ENCODE data around the gene LMO4. TPM values are rescaled to one million over a fixed set of nuclear protein-coding genes. Genes with fewer than 3 reads are reported as not detected.

Gene LMO4
- total RNA-seq, 1 experiment from 2014 or later = 53.8 TPM

DNA sequence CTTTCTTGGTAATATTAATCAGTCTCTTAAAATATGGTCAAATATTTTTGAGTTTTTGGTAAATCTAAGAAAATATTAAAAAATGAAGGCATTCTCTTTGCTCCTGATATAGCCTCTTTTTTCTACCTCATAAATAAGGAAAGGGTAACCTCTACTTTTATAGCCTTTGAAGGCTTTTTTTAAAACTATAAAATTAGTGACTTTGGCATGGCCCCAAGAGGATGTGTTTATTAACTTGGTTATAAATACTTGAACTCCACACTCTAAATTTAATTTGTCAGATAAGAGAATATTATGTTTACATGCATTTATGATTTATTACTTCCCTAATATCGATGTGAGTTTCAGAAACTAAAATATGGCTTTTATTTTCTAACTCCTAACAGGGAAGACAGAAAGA is 60.3 kb downstream of the LMO4 start:
- Mint-ChIP-seq H3K9me3 (ENCODE audit: unreplicated experiment) (peaks cover 14% of the 10 kb centered on the region), H3K4me3 (ENCODE audit: unreplicated experiment) (no peak overlapping the region), H3K27me3 (ENCODE audit: insufficient read depth, unreplicated experiment) (no peaks in the 10 kb centered on the region), H3K36me3 (ENCODE audit: insufficient read depth, unreplicated experiment) (no peaks in the 10 kb centered on the region), H3K27ac (ENCODE audit: unreplicated experiment) (no peak overlapping the region), H3K4me1 (ENCODE audit: low read depth, unreplicated experiment) (no peaks in the 10 kb centered on the region)
- Histone ChIP-seq H3K9me3 (no peaks in the 10 kb centered on the region), H3K27me3 (replicated peaks; ENCODE audit: control insufficient read depth, insufficient read depth, low read length) (no peaks in the 10 kb centered on the region), H3K4me1 (no peaks in the 10 kb centered on the region), H3K4me3 (ENCODE audit: low read depth, low read length) (no peak overlapping the region), H3K36me3 (ENCODE audit: control insufficient read depth, insufficient read depth, low read length) (no peaks in the 10 kb centered on the region)
- no peak for DNase-seq
- POLR2A ChIA-PET = no interaction called here
- intact Hi-C loops (cut with micrococcal nuclease; ENCODE audit: unreplicated experiment) = no loop called here
- no peak for TF ChIP-seq CTCF (IDR thresholded peaks at IDR 0.05; ENCODE audit: insufficient read depth in 1 of 2, low read depth in 1 of 2, low read length in 1 of 2, severe bottlenecking in 1 of 2, unreplicated experiment in 1 of 2)
- BruUV-seq (replicated peaks) = no TSS peak
- CTCF ChIA-PET = no interaction called here

- ChIA-PET CTCF (no interaction called here), POLR2A (no interaction called here)
- H3K4me1 Mint-ChIP-seq (ENCODE audit: low read depth, unreplicated experiment) = no peaks in the 10 kb centered on the region
Observed at GRCh38 chr1:87389546-87389945, 60.9 kb downstream of the LMO4 start.

DNA sequence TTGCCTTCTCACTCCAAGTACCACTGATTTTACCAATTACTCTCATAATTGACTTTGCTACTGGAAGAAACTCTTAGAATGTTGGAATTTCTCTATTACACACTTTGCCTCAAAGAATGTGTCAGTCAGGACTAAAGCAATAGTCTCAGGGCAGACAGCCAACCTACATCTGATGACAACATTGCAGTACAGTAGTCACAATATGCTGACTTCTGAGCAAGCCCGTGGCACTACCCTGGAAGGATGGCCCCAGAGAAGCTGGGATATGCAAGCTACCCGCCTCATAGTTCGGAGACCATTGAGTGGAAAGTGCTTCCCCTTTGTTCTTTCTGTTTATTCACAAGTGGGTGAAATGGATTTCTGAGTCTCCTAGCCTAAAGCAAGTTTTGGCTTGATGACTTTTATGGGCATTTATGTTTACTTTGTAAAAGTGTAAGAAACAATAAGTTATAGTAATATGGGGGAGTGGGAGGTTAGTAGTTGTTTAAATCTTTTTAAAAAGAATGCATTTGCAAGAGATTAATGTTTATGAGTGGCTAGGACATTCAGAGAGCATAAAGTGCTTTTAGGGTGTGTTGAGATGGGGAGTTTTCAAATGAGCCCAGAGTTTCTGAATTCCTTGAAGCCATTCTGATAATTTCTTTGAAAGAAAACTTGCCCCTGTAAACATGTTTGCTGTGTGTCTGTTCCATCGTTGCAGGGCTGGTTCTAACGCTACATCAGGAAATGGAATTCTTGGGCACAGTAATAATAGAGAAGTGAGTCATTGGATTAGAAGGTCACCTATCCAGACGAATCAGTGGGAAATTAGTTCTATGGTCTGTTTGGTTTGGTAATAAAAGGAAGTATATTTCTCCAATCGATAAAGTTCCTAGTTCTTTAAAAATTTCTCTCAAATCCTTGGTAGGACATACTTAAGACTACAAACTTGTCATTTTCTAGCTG is 63.8 kb downstream of the LMO4 start:
- no peaks in the 10 kb centered on the region for H3K27me3 Mint-ChIP-seq (ENCODE audit: insufficient read depth, unreplicated experiment)
- H3K36me3 Mint-ChIP-seq (ENCODE audit: insufficient read depth, unreplicated experiment) = no peaks in the 10 kb centered on the region
- Histone ChIP-seq H3K4me3 (ENCODE audit: low read depth, low read length) (no peak overlapping the region), H3K4me1 (no peaks in the 10 kb centered on the region), H3K27me3 (replicated peaks; ENCODE audit: control insufficient read depth, insufficient read depth, low read length) (no peaks in the 10 kb centered on the region), H3K36me3 (ENCODE audit: control insufficient read depth, insufficient read depth, low read length) (no peaks in the 10 kb centered on the region), H3K9me3 (no peaks in the 10 kb centered on the region)
- H3K9me3 Mint-ChIP-seq (ENCODE audit: unreplicated experiment) = peaks cover 14% of the 10 kb centered on the region
- H3K4me1 Mint-ChIP-seq (ENCODE audit: low read depth, unreplicated experiment) = no peaks in the 10 kb centered on the region
- CTCF ChIA-PET = no interaction called here
- no peak overlapping the region for H3K27ac Mint-ChIP-seq (ENCODE audit: unreplicated experiment)
- intact Hi-C loops (cut with micrococcal nuclease; ENCODE audit: unreplicated experiment) = no loop called here
- TF ChIP-seq CTCF (IDR thresholded peaks at IDR 0.05; ENCODE audit: insufficient read depth in 1 of 2, low read depth in 1 of 2, low read length in 1 of 2, severe bottlenecking in 1 of 2, unreplicated experiment in 1 of 2) = no peak
- POLR2A ChIA-PET = no interaction called here
- no peak for DNase-seq
- no peak overlapping the region for H3K4me3 Mint-ChIP-seq (ENCODE audit: unreplicated experiment)
- no TSS peak for BruUV-seq (replicated peaks)

More at GRCh38 chr1:87389546-87389945, 60.9 kb downstream of the LMO4 start:
- Histone ChIP-seq H3K9me3 (no peaks in the 10 kb centered on the region), H3K27me3 (replicated peaks; ENCODE audit: control insufficient read depth, insufficient read depth, low read length) (no peaks in the 10 kb centered on the region), H3K36me3 (ENCODE audit: control insufficient read depth, insufficient read depth, low read length) (no peaks in the 10 kb centered on the region), H3K4me3 (ENCODE audit: low read depth, low read length) (no peak overlapping the region), H3K4me1 (no peaks in the 10 kb centered on the region)
- H3K36me3 Mint-ChIP-seq (ENCODE audit: insufficient read depth, unreplicated experiment) = no peaks in the 10 kb centered on the region
- intact Hi-C loops (cut with micrococcal nuclease; ENCODE audit: unreplicated experiment) = no loop called here
- DNase-seq = no peak
- no peak overlapping the region for H3K4me3 Mint-ChIP-seq (ENCODE audit: unreplicated experiment)
- no peaks in the 10 kb centered on the region for H3K27me3 Mint-ChIP-seq (ENCODE audit: insufficient read depth, unreplicated experiment)
- BruUV-seq (replicated peaks) = no TSS peak
- H3K27ac Mint-ChIP-seq (ENCODE audit: unreplicated experiment) = no peak overlapping the region
- peaks cover 14% of the 10 kb centered on the region for H3K9me3 Mint-ChIP-seq (ENCODE audit: unreplicated experiment)
- TF ChIP-seq CTCF (IDR thresholded peaks at IDR 0.05; ENCODE audit: insufficient read depth in 1 of 2, low read depth in 1 of 2, low read length in 1 of 2, severe bottlenecking in 1 of 2, unreplicated experiment in 1 of 2) = no peak
